Pancreas (tissue), 10 donors: ENCODE measurements around the gene PATZ1. TPM values are rescaled to one million over a fixed set of nuclear protein-coding genes. Genes with fewer than 3 reads are reported as not detected.
A peak's percentile ranks its signal among the peaks of the same experiment; 100 is the strongest.

ENCODE experiments used
- ATAC-seq, 4 donors: fragments of 200-7000 bp; cut with Tn5 transposase; one replicate each; pipeline versions ENCODE4 v1.8.0 to v1.9.1; 2020; ENCODE audit warnings: mild to moderate bottlenecking in 4 of 4, moderate library complexity in 4 of 4
- DNase-seq, 6 donors: peaks; one replicate each; pipeline ENCODE4 v3.0.0-alpha.2; 2020
- FAIRE-seq: peaks from 2 replicates; lab custom pipeline; 2012; peaks lifted over from hg19 to GRCh38; lab: Jason Lieb, UNC
- H3K27ac ChIP-seq, 4 donors: fragments of 200-600 bp; sonication (generic); 1 replicate in 3 of 4; 2 replicates in 1 of 4; pipeline versions ENCODE4 v1.5.0 to v1.8.0; 2020
- H3K27me3 ChIP-seq, 4 donors: fragments of 200-600 bp; one replicate each; pipeline ENCODE4 v1.8.0; 2021
- H3K36me3 ChIP-seq, 3 donors: fragments of 200-600 bp; sonication (generic) in 1 of 3; one replicate each; pipeline versions ENCODE4 v1.5.0 to v1.8.0; 2020 to 2021
- H3K4me1 ChIP-seq, 3 donors: fragments of 200-600 bp; one replicate each; pipeline ENCODE4 v1.8.0; 2021
- H3K4me3 ChIP-seq, 4 donors: fragments of 200-600 bp; sonication (generic) in 2 of 4; one replicate each; pipeline versions ENCODE4 v1.5.0 to v1.8.0; 2020 to 2021
- H3K9me3 ChIP-seq, 4 donors: fragments of 200-600 bp; one replicate each; pipeline ENCODE4 v1.8.0; 2021
- CTCF ChIP-seq, 4 donors: fragments of 200-600 bp; sonication (generic) in 3 of 4; IDR thresholded peaks; one replicate each; pipeline versions ENCODE4 v1.5.0 to v1.8.0; 2021; ENCODE audit warnings: antibody characterized with exemption in 4 of 4
- WGBS, 2 donors: extraction: QIAGEN DNeasy Blood & Tissue Kit; methylation state at CpG; one replicate each; pipeline ENCODE4 v1.1.7; 2013; 5-methylcytosine and 5-hydroxymethylcytosine counted together
- intact Hi-C, 3 donors: fragments of 100-400 bp; cut with DNase I; formaldehyde crosslinking; loops; one replicate each; pipeline versions ENCODE4 v1.11.1 to v1.14.2; 2022
- polyA plus RNA-seq, 2 donors: library from polyadenylated mRNA; stranded (reverse); fragments of 200-250 nt; gene quantifications; one replicate each; pipeline ENCODE4 v1.2.3, GENCODE V29; 2013
- total RNA-seq, 6 donors: library from RNA; stranded (reverse); fragmentation: NEBNext Ultra II Directional in 4 of 6; extraction: Animal tissue kit (Norgen Biotek cat#: 25700) in 4 of 6; gene quantifications; one replicate each; pipeline versions ENCODE4 v1.2.1 to v1.2.4, GENCODE V29; 2021 to 2023
- donor health status: healthy with polysubstance abuse.
- donor health status: DM: no; HTN: no; CAD: no; lungs with moderate emphysema.
- donor health status: DM: no; HTN: no; CAD: no.
- donor health status: control.
- donor health status: control.
- donor health status: Bipolar disorder and iron deficiency.
- donor health status: DM: yes; HTN: yes; CAD: no.
- donor health status: DM: no; HTN: no; CAD: no.
- donor health status: DM: no; HTN: no; CAD: no.
- donor health status: DM: yes; HTN: yes; CAD: no.

Gene PATZ1
- total and polyA plus RNA-seq, 8 donors: 12.0 to 30.2 (median 17.6) TPM

GRCh38 chr22:31284281-31285155 lies 61.6 kb downstream of the PATZ1 start:
- Histone ChIP-seq H3K4me3 (no peak overlapping the region), H3K4me1 (peaks cover 0 to 5% (median 0%) of the 10 kb centered on the region in 3 donors), H3K9me3 (no peaks in the 10 kb centered on the region), H3K36me3 (peaks cover 0 to 24% (median 0%) of the 10 kb centered on the region in 3 donors), H3K27me3 (no peaks in the 10 kb centered on the region), H3K27ac (peak overlapping the region in 2 of 4 donors; percentile 27 to 30)
- no peak for TF ChIP-seq CTCF (IDR thresholded peaks at IDR 0.05)
- no peak for DNase-seq
- 40 to 46% methylated on average over 3 of the region's 3 CpGs for WGBS, 2 donors
- no peak for FAIRE-seq
- intact Hi-C loops: no loop called here
- peak in 1 of 4 donors; percentile 10 for ATAC-seq

- TF ChIP-seq CTCF (IDR thresholded peaks at IDR 0.05): no peak
- intact Hi-C loops: no loop called here
- Histone ChIP-seq H3K9me3 (no peaks in the 10 kb centered on the region), H3K4me1 (no peaks in the 10 kb centered on the region), H3K27ac (no peak overlapping the region), H3K36me3 (peaks cover 0 to 16% (median 5%) of the 10 kb centered on the region in 3 donors), H3K4me3 (no peak overlapping the region), H3K27me3 (no peaks in the 10 kb centered on the region)
- peak in 1 of 6 donors; percentile 14 for DNase-seq
- 80 to 81% methylated on average over 8 of the region's 8 CpGs for WGBS, 2 donors
- no peak for FAIRE-seq
- ATAC-seq: no peak
Observed at GRCh38 chr22:31282748-31283468, 63.2 kb downstream of the PATZ1 start.

GRCh38 chr22:31281733-31282132 lies 64.4 kb downstream of the PATZ1 start:
- 62% methylated on average over 4 of the region's 4 CpGs for WGBS, 2 donors
- ATAC-seq (peak in 1 of 4 donors; percentile 9), DNase-seq (peak in 1 of 6 donors; percentile 17), FAIRE-seq (no peak)
- Histone ChIP-seq H3K4me1 (no peaks in the 10 kb centered on the region), H3K9me3 (no peaks in the 10 kb centered on the region), H3K4me3 (no peak overlapping the region), H3K27me3 (no peaks in the 10 kb centered on the region), H3K27ac (no peak overlapping the region), H3K36me3 (peaks cover 0 to 19% (median 5%) of the 10 kb centered on the region in 3 donors)
- TF ChIP-seq CTCF (IDR thresholded peaks at IDR 0.05): no peak
- intact Hi-C loops: no loop called here

- H3K36me3 ChIP-seq: peaks cover 4 to 15% (median 5%) of the 10 kb centered on the region in 3 donors
- TF ChIP-seq CTCF (IDR thresholded peaks at IDR 0.05): no peak
- H3K27me3 ChIP-seq: no peaks in the 10 kb centered on the region
- no peaks in the 10 kb centered on the region for H3K4me1 ChIP-seq
- H3K4me3 ChIP-seq: no peak overlapping the region
- FAIRE-seq (no peak), DNase-seq (peak in 1 of 6 donors; percentile 29), ATAC-seq (peak in 1 of 4 donors; percentile 10)
- intact Hi-C loops: no loop called here
- H3K27ac ChIP-seq: no peak overlapping the region
- H3K9me3 ChIP-seq: no peaks in the 10 kb centered on the region
Observed at GRCh38 chr22:31279821-31280505, 66.2 kb downstream of the PATZ1 start.
